HG03439 (cell line): ENCODE data around the gene LRRC37A2.
A peak's percentile ranks its signal among the peaks of the same experiment; 100 is the strongest.
"Not testable (repeated sequence)": the region's sequence is repeated elsewhere in the genome, so short reads cannot be mapped to it uniquely, and the experiment has no call there.

ENCODE experiments used
- ATAC-seq: cut with Tn5 transposase; IDR thresholded peaks from one replicate; pipeline ENCODE4 v1.9.1; 2021; ENCODE audit warnings: mild to moderate bottlenecking, moderate library complexity; ENCODE audit not compliant: unreplicated experiment

Gene LRRC37A2

GRCh38 chr17:46591332-46591731 lies 79.1 kb downstream of the LRRC37A2 start:
- peak; percentile 40 for ATAC-seq

- peak; percentile 64 for ATAC-seq
Observed at GRCh38 chr17:46598344-46598931, 86.2 kb downstream of the LRRC37A2 start.

- ATAC-seq: not testable (repeated sequence)
Observed at GRCh38 chr17:46600767-46601166, 88.5 kb downstream of the LRRC37A2 start.

- peak; percentile 80 for ATAC-seq
Observed at GRCh38 chr17:46603125-46603524, 90.9 kb downstream of the LRRC37A2 start.
